Peyer's patch (tissue), 4 donors: ENCODE results near the gene SMC5.

ENCODE experiments used
- POLR2A ChIP-seq, 2 donors: fragments of 450-650 bp; IDR thresholded peaks; one replicate each; pipeline ENCODE4 v1.5.1; 2017; ENCODE audit warnings: antibody characterized with exemption in 2 of 2, mild to moderate bottlenecking in 2 of 2, moderate library complexity in 2 of 2
- TF ChIP-seq, protein P1 (sequence below), 6 experiments: fragments of 450-650 bp in 4 of 6; fragments of 200-600 bp in 2 of 6; sonication (generic) in 1 of 6; IDR thresholded peaks; one replicate each; pipeline ENCODE4 v1.5.1; 2017 to 2019; ENCODE audit warnings: antibody characterized with exemption in 6 of 6, mild to moderate bottlenecking in 3 of 6, moderate library complexity in 1 of 6

DNA sequence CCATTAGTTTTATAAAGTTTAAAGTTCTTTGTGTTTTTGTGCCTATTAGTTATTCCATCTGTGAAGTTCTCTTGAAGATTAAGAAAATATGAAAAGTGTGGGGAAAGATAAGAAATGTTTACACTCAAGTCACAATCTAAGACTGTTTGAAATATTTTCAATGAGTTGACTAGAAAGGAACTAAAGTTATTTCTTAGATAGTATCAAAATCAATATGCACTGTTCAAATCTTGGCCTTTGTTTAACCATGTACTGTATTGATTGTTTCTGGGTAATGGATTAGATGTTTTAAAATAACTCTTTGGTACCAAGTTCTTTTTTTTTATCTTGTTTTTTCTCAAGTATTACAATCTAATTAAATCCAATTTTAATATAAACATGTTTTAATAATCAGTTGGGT, 46.0 kb downstream of the SMC5 start:
- TF ChIP-seq, protein P1, sequence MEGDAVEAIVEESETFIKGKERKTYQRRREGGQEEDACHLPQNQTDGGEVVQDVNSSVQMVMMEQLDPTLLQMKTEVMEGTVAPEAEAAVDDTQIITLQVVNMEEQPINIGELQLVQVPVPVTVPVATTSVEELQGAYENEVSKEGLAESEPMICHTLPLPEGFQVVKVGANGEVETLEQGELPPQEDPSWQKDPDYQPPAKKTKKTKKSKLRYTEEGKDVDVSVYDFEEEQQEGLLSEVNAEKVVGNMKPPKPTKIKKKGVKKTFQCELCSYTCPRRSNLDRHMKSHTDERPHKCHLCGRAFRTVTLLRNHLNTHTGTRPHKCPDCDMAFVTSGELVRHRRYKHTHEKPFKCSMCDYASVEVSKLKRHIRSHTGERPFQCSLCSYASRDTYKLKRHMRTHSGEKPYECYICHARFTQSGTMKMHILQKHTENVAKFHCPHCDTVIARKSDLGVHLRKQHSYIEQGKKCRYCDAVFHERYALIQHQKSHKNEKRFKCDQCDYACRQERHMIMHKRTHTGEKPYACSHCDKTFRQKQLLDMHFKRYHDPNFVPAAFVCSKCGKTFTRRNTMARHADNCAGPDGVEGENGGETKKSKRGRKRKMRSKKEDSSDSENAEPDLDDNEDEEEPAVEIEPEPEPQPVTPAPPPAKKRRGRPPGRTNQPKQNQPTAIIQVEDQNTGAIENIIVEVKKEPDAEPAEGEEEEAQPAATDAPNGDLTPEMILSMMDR (IDR thresholded peaks at IDR 0.05): no peak
- TF ChIP-seq POLR2A (IDR thresholded peaks at IDR 0.05): no peak
